Stimulated activated CD4-positive, alpha-beta T cell treated with anti-CD3 and anti-CD28 coated beads, Interleukin-15, amount 100 ng/mL, for 48 hours (primary cell): ENCODE measurements around the gene IRF2.

Experiments
- DNase-seq, 2 donors: peaks; one replicate each; pipeline ENCODE4 v3.0.0-alpha.2; 2020; ENCODE audit warnings: low read depth in 2 of 2

IRF2 gene

GRCh38 chr4:184432127-184432922 lies 42.0 kb downstream of the IRF2 start:
- no peak for DNase-seq

- no peak for DNase-seq
These were observed 44.2 kb downstream of the IRF2 start for GRCh38 chr4:184430163-184430562.

GRCh38 chr4:184428787-184429186 lies 45.6 kb downstream of the IRF2 start:
- no peak for DNase-seq

GRCh38 chr4:184427687-184428086 lies 46.7 kb downstream of the IRF2 start:
- DNase-seq = no peak

GRCh38 chr4:184427093-184427492 lies 47.3 kb downstream of the IRF2 start:
- no peak for DNase-seq

GRCh38 chr4:184424993-184425758 lies 49.2 kb downstream of the IRF2 start:
- no peak for DNase-seq

- no peak for DNase-seq
These were observed 50.1 kb downstream of the IRF2 start for GRCh38 chr4:184424279-184424678.

- DNase-seq = no peak
These were observed 51.2 kb downstream of the IRF2 start for GRCh38 chr4:184423003-184423686.

GRCh38 chr4:184422378-184422777 lies 52.0 kb downstream of the IRF2 start:
- no peak for DNase-seq

- no peak for DNase-seq
These were observed 52.7 kb downstream of the IRF2 start for GRCh38 chr4:184421533-184422155.

GRCh38 chr4:184420881-184421416 lies 53.4 kb downstream of the IRF2 start:
- no peak for DNase-seq

GRCh38 chr4:184420402-184420801 lies 53.9 kb downstream of the IRF2 start:
- no peak for DNase-seq

- no peak for DNase-seq
These were observed 54.4 kb downstream of the IRF2 start for GRCh38 chr4:184419976-184420375.

- DNase-seq = no peak
These were observed 56.4 kb downstream of the IRF2 start for GRCh38 chr4:184417802-184418511.

GRCh38 chr4:184416913-184417734 lies 57.2 kb downstream of the IRF2 start:
- DNase-seq = peak in 1 of 2 donors; percentile 30

- no peak for DNase-seq
These were observed 59.3 kb downstream of the IRF2 start for GRCh38 chr4:184415071-184415470.

GRCh38 chr4:184413261-184414046 lies 60.9 kb downstream of the IRF2 start:
- DNase-seq = no peak

GRCh38 chr4:184410748-184411147 lies 63.6 kb downstream of the IRF2 start:
- no peak for DNase-seq

GRCh38 chr4:184409911-184410692 lies 64.2 kb downstream of the IRF2 start:
- no peak for DNase-seq
